ENCODE measurements around the gene CACNA1I. TPM values are rescaled to one million over a fixed set of nuclear protein-coding genes. Genes with fewer than 3 reads are reported as not detected.

CACNA1I gene
- total and polyA plus RNA-seq, 2 experiments from 2014 or later, result 0.42 to 2.4 TPM

- Mint-ChIP-seq H3K9me3 (peaks cover 12% of the 10 kb centered on the region), H3K27me3 (ENCODE audit: insufficient read depth, low read depth, poor library complexity) (peaks cover 31% of the 10 kb centered on the region), H3K27ac (no peak overlapping the region; the same call in 1 of the 2 replicates), H3K4me1 (peaks cover 15% of the 10 kb centered on the region), H3K4me3 (no peak overlapping the region), H3K36me3 (ENCODE audit: low read depth) (peaks cover 6% of the 10 kb centered on the region; the same call in 1 of the 3 replicates)
- Histone ChIP-seq H3K4me1 (ENCODE audit: insufficient read depth) (no peaks in the 10 kb centered on the region; the same call in 1 of the 2 replicates), H3F3A (replicated peaks; ENCODE audit: low read depth) (no peaks in the 10 kb centered on the region), H3K79me2 (replicated peaks; ENCODE audit: insufficient read depth) (no peaks in the 10 kb centered on the region), H2AFZ (no peak overlapping the region), H3K27me3 (ENCODE audit: insufficient read depth) (0 out of 2 replicates have a peak, but pooled peaks cover 3% of the 10 kb centered on the region), H3K36me3 (ENCODE audit: insufficient read depth) (no peaks in the 10 kb centered on the region), H3K4me2 (no peak overlapping the region), H3K4me3 (no peak overlapping the region), H3K27ac (ENCODE audit: low read depth) (no peak overlapping the region), H3K9me2 (ENCODE audit: insufficient read depth) (no peaks in the 10 kb centered on the region), H4K20me1 (replicated peaks; ENCODE audit: insufficient read depth) (no peaks in the 10 kb centered on the region)
- ATAC-seq (no peak), DNase-seq (ENCODE audit: low spot score) (no peak)
- TF ChIP-seq ZNF114 (CRISPR knock-in tag; IDR thresholded peaks at IDR 0.05), result no peak
- TF ChIP-seq NANOG (IDR thresholded peaks at IDR 0.05; ENCODE audit: borderline replicate concordance), result no peak
- no peak for TF ChIP-seq CTCF (conservative IDR thresholded peaks at IDR 0.05; ENCODE audit: low read depth in 2 of 2)
- TF ChIP-seq CREB1 (CRISPR knock-in tag; IDR thresholded peaks at IDR 0.05; ENCODE audit: low read depth), result no peak
- no peak for TF ChIP-seq EZH2 (IDR thresholded peaks at IDR 0.05; ENCODE audit: low read depth, unreplicated experiment)
- TF ChIP-seq ZNF462 (CRISPR knock-in tag; IDR thresholded peaks at IDR 0.05), result no peak
- no peak for TF ChIP-seq REST (IDR thresholded peaks at IDR 0.05; ENCODE audit: unreplicated experiment)
- TF ChIP-seq ETS1 (IDR thresholded peaks at IDR 0.05), result no peak
- TF ChIP-seq EZH2phosphoT487 (IDR thresholded peaks at IDR 0.05; ENCODE audit: unreplicated experiment), result no peak
- no peak for TF ChIP-seq ZNF331 (CRISPR knock-in tag; IDR thresholded peaks at IDR 0.05; ENCODE audit: low read depth)
- no peak for TF ChIP-seq JUNB (IDR thresholded peaks at IDR 0.05; ENCODE audit: unreplicated experiment)
- no peak for TF ChIP-seq STAT1 (IDR thresholded peaks at IDR 0.05; ENCODE audit: unreplicated experiment)
- no peak for TF ChIP-seq POLR2AphosphoS5 (IDR thresholded peaks at IDR 0.05; ENCODE audit: low read depth)
These were observed 30.1 kb downstream of the CACNA1I start for GRCh38 chr22:39600491-39601179.

Data from GM23338 (cell line).